Measurements from ENCODE around the gene POU3F2. TPM values are rescaled to one million over a fixed set of nuclear protein-coding genes. Genes with fewer than 3 reads are reported as not detected.
A peak's percentile ranks its signal among the peaks of the same experiment; 100 is the strongest.

Gene POU3F2
- 22.8 and 25.5 TPM in 2 replicates for total RNA-seq (2021)
- percentile 93 among the genes with signal in this experiment for Bru-seq, nascent RNA
- percentile 99 among the genes with signal in this experiment for BruChase-seq, experiment 1, labeled RNA remaining after a 2-hour chase
- BruChase-seq, experiment 2, labeled RNA remaining after a 6-hour chase: percentile 88 among the genes with signal in this experiment
- long read RNA-seq, full-length matches to known transcripts: 8 of 9 reads
- long read RNA-seq, partial matches to known transcripts: 0 of 9 reads
- long read RNA-seq, other reads (novel, unspliced or antisense): 1 of 9 reads

DNA sequence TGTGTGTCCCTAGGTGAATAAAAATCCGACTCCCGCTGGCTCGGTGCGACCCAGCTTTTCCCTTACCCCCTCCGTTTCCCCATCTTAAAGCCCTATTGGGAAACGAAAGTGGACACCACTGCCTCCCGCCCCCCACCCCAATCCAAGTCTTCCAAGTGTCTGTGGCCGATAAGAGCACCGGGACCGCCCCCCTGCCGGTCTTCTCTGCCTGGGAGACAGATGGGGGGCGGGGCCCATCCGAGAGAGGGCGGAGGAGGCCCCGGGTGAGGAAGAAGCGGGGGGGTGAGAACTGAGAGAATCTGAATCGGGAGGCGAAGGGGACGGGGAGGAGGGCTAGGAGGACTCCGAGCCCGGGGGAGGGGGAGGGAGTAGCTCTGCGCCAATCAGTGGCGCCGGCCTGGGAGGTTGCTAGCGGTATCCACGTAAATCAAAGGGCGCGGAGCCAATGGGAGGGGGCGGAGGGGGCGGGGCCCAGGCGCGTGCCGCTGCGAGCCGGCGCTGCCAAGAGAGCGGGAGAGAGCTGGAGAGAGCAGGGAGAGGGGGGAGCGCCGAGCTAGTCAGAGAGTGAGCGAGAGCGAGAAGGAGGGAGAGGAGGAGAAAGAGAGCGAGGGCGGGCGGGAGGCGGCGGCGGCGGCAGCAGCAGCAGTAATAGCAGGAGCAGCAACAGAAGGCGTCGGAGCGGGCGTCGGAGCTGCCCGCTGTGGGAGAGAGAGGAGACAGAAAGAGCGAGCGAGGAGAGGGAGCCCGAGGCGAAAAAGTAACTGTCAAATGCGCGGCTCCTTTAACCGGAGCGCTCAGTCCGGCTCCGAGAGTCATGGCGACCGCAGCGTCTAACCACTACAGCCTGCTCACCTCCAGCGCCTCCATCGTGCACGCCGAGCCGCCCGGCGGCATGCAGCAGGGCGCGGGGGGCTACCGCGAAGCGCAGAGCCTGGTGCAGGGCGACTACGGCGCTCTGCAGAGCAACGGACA is at the start of gene POU3F2:
Gene POU3F2 (plus strand): TSS at position 515 of the 972 bp plus-strand sequence. CDS start 300 bp downstream, at position 815.
- no peak for TF ChIP-seq EZH2 (IDR thresholded peaks at IDR 0.05; ENCODE audit: borderline replicate concordance, low read depth, low read length, poor library complexity, severe bottlenecking)
- TF ChIP-seq, protein P1, sequence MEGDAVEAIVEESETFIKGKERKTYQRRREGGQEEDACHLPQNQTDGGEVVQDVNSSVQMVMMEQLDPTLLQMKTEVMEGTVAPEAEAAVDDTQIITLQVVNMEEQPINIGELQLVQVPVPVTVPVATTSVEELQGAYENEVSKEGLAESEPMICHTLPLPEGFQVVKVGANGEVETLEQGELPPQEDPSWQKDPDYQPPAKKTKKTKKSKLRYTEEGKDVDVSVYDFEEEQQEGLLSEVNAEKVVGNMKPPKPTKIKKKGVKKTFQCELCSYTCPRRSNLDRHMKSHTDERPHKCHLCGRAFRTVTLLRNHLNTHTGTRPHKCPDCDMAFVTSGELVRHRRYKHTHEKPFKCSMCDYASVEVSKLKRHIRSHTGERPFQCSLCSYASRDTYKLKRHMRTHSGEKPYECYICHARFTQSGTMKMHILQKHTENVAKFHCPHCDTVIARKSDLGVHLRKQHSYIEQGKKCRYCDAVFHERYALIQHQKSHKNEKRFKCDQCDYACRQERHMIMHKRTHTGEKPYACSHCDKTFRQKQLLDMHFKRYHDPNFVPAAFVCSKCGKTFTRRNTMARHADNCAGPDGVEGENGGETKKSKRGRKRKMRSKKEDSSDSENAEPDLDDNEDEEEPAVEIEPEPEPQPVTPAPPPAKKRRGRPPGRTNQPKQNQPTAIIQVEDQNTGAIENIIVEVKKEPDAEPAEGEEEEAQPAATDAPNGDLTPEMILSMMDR (conservative IDR thresholded peaks at IDR 0.05; ENCODE audit: low read depth, low read length): no peak
- BruUV-seq (replicated peaks): no TSS peak
- peaks cover 8% of the 10 kb centered on the region for H3K4me1 ChIP-seq (ENCODE audit: insufficient read depth, low read length, poor library complexity, severe bottlenecking)
- no peaks in the 10 kb centered on the region for H3K9me3 ChIP-seq (ENCODE audit: low read depth, low read length, poor library complexity, severe bottlenecking)
- intact Hi-C loops (cut with micrococcal nuclease; ENCODE audit: unreplicated experiment): loop anchor here (5.0 to 10.0 kb wide), 3 partner anchors 260 to 1370 kb away; no protein-coding TSS in a partner anchor
- no peaks in the 10 kb centered on the region for H3K27me3 ChIP-seq (replicated peaks; ENCODE audit: insufficient read depth, low read depth, low read length, poor library complexity)
- H3K27ac ChIP-seq (ENCODE audit: low read depth, low read length, poor library complexity, severe bottlenecking): peak within 1 kb of the TSS; percentile 76
- H3K4me3 ChIP-seq (ENCODE audit: low read depth, low read length, poor library complexity, severe bottlenecking): peak within 1 kb of the TSS; percentile 91
- ChIA-PET CTCF (no interaction called here), POLR2A (ENCODE audit: low non-redundant PET) (interaction anchor here (0.7 kb wide), 1 partner anchor 1181 kb away, joined by 6 read pairs; no protein-coding TSS in a partner anchor)
- peak; percentile 99 for DNase-seq (ENCODE audit: low spot score)
- H3K36me3 ChIP-seq (ENCODE audit: insufficient read depth, low read length, poor library complexity, severe bottlenecking): peaks cover 2% of the 10 kb centered on the region

DNA sequence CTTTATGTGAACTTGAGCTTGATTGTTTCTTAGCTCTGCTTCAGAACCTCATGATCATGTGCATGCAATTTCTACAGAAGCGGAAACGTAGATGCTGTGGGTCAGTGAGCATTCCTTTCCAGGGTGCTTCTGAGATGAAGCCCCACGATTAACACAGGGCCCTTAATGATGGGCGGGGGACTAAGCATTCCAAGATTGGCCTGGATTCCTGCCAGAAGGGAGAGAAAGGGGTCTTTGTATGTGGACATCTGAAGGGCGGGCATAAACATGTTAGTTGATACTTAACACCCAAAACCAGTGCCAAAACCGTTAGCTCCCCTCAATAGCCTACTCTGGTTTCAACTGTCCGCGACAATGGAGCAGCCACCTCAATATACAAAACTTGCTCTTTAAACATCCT is 46.9 kb upstream of the POU3F2 start:
- H3K36me3 ChIP-seq (ENCODE audit: insufficient read depth, low read length, poor library complexity, severe bottlenecking): no peaks in the 10 kb centered on the region
- H3K4me1 ChIP-seq (ENCODE audit: insufficient read depth, low read length, poor library complexity, severe bottlenecking): no peaks in the 10 kb centered on the region
- ChIA-PET POLR2A (ENCODE audit: low non-redundant PET) (interaction anchor here (0.7 kb wide), 1 partner anchor 276 kb away, joined by 5 read pairs; no protein-coding TSS in a partner anchor), CTCF (no interaction called here)
- TF ChIP-seq EZH2 (IDR thresholded peaks at IDR 0.05; ENCODE audit: borderline replicate concordance, low read depth, low read length, poor library complexity, severe bottlenecking): no peak
- TF ChIP-seq, protein P1 (conservative IDR thresholded peaks at IDR 0.05; ENCODE audit: low read depth, low read length): no peak
- intact Hi-C loops (cut with micrococcal nuclease; ENCODE audit: unreplicated experiment): no loop called here
- H3K4me3 ChIP-seq (ENCODE audit: low read depth, low read length, poor library complexity, severe bottlenecking): no peak overlapping the region
- no TSS peak for BruUV-seq (replicated peaks)
- no peaks in the 10 kb centered on the region for H3K9me3 ChIP-seq (ENCODE audit: low read depth, low read length, poor library complexity, severe bottlenecking)
- H3K27ac ChIP-seq (ENCODE audit: low read depth, low read length, poor library complexity, severe bottlenecking): no peak overlapping the region
- no peaks in the 10 kb centered on the region for H3K27me3 ChIP-seq (replicated peaks; ENCODE audit: insufficient read depth, low read depth, low read length, poor library complexity)
- no peak for DNase-seq (ENCODE audit: low spot score)

DNA sequence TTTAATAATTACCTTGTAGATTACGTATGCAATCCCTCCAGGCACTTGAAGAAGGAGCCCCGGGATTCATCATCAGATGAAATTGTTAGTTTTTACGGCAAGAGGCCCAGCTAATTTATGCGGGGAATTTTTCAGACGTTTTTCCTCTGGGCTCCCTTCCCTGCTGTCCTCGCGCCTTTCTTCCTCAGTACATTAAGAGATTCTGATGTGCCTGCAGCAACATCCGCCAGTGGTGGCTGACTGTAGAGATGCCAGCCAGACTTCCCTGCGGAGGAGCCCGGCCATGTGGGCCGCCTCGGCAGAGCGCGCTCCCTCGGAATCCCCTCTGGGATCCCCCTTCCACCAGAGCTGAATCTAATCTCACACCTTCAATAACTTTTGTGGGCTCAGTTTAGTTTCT is 46.4 kb upstream of the POU3F2 start:
- Histone ChIP-seq H3K36me3 (ENCODE audit: insufficient read depth, low read length, poor library complexity, severe bottlenecking) (no peaks in the 10 kb centered on the region), H3K27ac (ENCODE audit: low read depth, low read length, poor library complexity, severe bottlenecking) (no peak overlapping the region), H3K4me1 (ENCODE audit: insufficient read depth, low read length, poor library complexity, severe bottlenecking) (no peaks in the 10 kb centered on the region), H3K9me3 (ENCODE audit: low read depth, low read length, poor library complexity, severe bottlenecking) (no peaks in the 10 kb centered on the region), H3K4me3 (ENCODE audit: low read depth, low read length, poor library complexity, severe bottlenecking) (no peak overlapping the region), H3K27me3 (replicated peaks; ENCODE audit: insufficient read depth, low read depth, low read length, poor library complexity) (no peaks in the 10 kb centered on the region)
- POLR2A ChIA-PET (ENCODE audit: low non-redundant PET): interaction anchor here (0.6 kb wide), 1 partner anchor 62 kb away, joined by 3 read pairs; no protein-coding TSS in a partner anchor
- peak; percentile 17 for DNase-seq (ENCODE audit: low spot score)
- intact Hi-C loops (cut with micrococcal nuclease; ENCODE audit: unreplicated experiment): no loop called here
- CTCF ChIA-PET: no interaction called here
- no peak for TF ChIP-seq EZH2 (IDR thresholded peaks at IDR 0.05; ENCODE audit: borderline replicate concordance, low read depth, low read length, poor library complexity, severe bottlenecking)
- TF ChIP-seq, protein P1 (conservative IDR thresholded peaks at IDR 0.05; ENCODE audit: low read depth, low read length): no peak
- no TSS peak for BruUV-seq (replicated peaks)

Data from A673 (cell line).